GM19463 (cell line): Measurements from ENCODE around the gene SAPCD2.
"Not testable (repeated sequence)": the region's sequence is repeated elsewhere in the genome, so short reads cannot be mapped to it uniquely, and the experiment has no call there.

Experiments
- ATAC-seq: cut with Tn5 transposase; IDR thresholded peaks from one replicate; pipeline ENCODE4 v1.9.1; 2021; ENCODE audit warnings: mild to moderate bottlenecking, moderate library complexity; ENCODE audit not compliant: unreplicated experiment

Gene SAPCD2

DNA sequence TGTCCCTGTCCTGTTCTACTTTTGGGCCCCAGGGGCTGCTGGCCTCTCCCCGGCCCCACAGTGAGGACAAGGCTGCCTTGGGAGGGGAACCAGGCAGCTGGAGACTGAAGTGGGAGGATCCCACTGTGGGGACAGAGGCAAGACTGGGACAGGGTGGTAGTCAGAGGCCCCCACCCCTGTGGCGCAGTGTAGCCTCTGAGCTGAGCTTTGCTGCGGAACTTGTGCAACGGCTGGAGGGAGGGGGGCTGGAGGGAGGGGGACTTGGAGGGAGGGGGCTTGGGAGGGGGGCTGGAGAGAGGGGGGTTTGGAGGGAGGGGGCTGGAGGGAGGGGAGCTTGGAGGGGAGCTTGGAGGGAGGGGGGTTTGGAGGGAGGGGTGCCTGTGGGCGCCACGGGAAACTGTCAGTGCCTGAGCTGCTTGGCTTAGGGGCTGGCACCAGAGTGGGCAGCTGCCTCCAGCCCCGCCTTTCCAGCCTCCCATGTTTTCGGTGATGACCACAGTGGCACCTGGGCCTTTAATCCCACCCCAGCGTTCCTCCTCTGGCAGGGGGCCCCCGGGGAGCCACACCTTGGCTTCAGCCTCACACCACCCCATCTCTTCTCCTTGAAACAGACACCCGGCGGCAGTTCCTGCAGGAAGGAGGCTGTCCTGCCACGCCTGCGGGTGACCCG is 36.2 kb downstream of the SAPCD2 start:
- peak; percentile 8 for ATAC-seq

DNA sequence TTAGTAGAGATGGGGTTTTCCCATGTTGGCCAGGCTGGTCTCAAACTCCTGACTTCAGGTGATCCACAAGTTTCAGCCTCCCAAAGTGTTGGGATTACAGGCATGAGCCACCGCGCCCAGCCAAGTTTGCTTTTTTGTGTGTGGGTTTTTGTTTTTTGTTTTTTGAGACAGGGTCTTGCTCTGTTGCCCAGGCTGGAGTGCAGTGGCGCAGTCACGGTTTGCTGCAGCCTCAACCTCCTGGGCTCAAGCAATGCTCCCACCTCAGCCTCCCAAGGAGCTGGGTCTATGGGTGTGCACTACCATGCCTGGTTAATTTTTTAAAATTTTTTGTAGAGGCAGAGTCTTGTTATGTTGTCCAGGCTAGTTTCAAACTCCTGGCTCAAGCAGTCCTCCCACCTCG is 36.9 kb downstream of the SAPCD2 start:
- not testable (repeated sequence) for ATAC-seq

DNA sequence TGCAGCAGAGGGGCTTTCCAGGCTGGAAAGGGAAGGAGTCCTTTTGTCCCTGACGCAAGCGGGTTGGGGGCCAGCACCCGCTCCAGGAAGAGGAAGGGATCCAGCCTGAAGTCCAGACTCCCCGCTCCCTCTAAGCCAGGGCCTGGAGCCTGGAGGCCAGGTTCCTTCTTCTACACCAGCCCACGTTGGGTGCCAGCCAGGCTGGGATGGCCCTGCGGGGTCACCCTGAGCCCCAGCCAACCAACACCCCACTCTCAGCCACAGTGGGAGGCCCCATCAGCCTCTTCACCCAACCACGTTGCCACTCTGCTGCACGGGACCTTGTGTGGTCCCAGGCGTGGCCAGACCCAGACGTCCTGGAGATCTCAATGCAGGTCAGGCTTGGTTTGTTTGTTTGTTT is 37.5 kb downstream of the SAPCD2 start:
- no peak for ATAC-seq

DNA sequence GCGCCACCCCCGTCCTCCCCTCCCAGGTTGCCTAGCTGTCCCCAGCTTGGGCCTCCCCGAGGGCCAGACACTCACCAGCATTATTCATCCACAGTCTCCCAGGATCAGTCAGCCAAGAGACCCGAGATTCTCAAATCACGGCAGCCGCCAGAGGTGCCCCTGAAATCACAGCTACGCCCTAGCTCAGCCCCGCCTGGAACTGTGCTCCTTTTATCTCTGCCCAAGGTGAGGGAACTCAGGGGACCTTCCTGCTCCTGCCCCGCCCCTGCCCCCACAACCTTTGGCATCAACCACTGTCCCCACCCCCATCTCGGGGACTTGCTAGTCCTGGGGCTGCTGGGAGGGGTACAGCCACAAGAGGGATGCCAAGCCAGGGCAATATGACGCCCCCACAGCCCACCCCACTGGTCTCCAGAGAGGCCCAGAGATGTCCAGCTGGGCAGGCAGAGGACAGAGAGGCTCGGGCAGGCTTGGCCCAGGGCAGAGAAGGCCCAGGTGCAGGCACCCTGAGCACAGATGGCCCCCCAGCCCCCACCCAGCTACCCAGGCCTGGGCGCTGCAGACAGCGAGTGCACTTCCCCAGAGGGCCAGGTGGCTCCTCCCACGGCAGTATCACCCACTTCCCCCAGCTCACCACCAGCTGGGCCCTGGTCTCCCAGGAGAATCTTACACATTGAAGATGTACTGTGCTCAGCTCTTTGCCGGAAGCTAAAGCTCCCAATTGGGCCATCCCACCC is 38.3 kb downstream of the SAPCD2 start, which contains the start of gene FUT7:
Gene FUT7, minus strand, starts transcription at position 185 of the 737 bp plus-strand sequence. Its CDS starts 97 bp downstream, at position 88.
- no peak for ATAC-seq

DNA sequence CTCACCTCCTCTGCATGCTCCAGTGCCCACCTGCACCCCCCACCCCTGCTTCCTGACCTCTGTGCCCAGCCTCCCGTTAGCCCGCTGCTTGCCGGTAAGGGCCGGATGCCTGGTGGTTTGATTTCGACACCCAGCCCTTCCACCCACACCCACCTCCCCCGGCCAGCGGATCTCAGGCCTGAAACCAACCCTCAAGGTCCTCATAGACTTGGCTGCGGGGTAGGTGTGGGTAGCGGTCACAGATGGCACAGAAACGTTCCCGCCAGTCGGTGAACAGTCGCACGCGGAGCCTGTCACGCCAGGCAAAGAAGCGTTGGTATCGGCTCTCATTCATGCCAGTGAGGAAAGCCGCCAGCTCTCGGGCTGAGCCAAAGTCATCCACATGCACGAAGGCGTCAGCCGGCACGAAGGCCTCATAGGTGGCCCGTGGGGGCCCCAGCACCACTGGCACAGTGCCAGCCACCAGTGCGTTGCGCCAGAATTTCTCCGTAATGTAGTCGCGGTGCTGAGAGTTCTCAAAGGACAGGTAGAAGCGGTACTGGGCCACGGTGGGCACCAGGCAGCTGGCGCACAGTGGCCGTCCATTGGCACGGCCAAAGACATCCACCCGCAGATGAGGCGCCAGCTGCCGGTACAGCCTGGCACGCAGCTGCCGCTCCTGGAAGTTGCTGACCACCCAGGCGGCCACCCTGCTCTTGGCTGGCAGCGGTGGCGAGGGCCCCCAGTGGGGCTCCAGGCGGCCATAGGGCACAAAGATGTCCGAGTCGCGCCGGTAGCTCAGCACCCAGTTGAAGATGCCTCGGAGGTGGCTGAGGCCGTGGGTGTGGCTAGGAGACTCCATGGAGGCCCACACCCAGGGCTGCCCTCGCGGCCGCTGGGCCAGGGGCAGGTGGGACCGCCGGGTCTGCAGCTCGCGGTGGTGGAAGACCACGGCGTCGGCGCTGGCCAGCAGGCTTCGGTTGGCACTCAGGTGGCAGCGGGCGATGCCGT is 39.5 kb downstream of the SAPCD2 start:
- ATAC-seq = no peak

DNA sequence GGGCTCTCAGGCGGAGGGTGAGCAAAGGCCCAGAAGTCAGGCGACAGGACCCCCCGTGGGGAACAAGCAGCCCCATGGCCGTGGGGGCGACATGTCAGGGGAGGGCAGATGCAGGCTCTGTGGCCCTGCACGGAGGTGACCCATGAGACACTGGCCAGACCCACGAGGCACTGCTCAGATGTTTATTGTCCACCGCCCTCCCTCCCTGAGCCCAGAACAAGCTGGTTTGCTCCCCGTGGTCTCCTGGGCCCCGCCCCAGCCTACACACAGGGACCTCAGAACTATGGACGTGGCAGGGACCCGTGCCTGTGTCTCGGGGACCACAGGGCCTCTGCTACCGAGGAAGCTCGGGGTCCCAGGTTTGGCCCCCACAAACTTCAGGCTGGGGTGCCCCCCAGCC is 40.4 kb downstream of the SAPCD2 start:
- ATAC-seq = no peak

DNA sequence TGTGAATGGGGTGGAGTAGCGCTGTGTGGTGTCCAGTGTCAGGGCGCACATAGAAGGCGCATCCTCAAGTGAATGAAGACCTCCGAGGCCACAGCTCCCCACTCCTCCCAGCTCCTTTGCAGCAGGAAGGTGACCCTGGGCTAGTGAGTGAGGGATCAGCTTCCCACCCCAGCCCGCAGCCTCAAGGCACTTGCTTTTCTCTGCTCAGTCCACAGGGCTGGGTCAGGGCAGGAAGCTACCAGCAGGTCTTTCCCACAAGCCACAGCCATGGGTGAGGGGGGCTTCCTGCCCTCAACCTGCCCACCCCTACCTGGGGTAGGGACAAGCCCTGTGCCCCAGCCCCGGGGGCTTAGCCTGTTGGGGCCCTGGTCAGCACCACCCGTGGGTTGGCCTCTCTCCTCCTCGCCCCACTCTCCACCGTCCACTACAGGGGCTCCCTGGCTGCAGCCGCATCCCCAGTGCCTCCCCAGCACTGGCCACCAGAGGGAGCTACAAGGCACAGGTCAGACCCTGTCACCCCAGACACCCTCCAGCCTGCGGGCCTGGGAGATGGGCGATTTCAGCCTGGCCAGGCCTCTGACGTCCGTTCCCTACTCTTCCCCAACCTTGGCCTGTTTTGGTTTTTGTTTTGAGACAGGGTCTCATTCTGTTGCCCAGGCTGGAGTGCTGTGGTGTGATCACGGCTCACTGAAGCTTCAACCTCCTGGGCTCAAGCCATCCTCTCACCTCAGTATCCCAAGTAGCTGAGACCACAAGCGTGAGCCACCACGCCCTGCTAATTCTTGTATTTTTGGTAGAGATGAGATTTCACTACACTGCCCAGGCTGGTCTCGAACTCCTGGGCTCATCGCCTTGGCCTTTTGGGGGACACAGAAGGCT is 41.1 kb downstream of the SAPCD2 start:
- no peak for ATAC-seq

DNA sequence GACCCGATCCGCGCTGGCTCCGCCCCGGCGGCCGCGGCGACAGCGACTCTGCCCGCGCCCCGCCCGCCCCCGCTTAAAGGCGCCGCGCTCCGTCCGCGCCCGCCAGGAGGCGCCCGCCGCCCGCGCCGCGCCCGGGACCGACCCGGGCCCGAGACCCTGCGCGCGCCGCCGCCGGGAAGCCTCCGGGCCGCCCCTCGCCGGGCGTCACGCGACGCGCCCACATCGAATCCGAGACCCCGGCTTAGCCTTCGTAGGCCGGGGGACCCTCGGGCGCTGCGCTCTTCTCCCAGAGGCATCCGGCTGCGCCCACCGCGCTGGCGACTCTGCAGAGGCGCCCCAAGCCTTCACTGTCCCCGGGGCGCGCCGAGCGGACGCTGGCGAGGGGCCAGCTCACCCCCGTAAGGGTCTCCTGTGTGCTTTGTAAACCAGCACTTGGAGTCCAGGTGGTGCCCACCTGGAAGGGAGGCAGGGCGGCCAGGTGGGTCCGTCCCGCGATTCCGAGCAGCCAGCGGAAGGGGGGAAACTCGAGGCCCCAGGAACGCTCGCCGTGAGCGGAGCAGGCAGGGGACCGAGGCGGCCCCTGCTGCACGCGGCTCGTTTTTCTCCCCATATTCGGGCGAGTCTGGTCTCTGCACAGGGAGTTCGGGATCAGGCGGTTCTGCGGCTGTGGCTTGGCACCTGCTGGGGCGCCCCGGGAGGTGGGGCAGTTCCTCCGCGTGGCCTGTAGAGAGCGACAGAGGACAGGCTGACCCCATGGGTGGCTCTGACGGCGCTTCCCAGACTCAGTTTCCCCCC is 41.9 kb downstream of the SAPCD2 start:
- ATAC-seq = no peak

DNA sequence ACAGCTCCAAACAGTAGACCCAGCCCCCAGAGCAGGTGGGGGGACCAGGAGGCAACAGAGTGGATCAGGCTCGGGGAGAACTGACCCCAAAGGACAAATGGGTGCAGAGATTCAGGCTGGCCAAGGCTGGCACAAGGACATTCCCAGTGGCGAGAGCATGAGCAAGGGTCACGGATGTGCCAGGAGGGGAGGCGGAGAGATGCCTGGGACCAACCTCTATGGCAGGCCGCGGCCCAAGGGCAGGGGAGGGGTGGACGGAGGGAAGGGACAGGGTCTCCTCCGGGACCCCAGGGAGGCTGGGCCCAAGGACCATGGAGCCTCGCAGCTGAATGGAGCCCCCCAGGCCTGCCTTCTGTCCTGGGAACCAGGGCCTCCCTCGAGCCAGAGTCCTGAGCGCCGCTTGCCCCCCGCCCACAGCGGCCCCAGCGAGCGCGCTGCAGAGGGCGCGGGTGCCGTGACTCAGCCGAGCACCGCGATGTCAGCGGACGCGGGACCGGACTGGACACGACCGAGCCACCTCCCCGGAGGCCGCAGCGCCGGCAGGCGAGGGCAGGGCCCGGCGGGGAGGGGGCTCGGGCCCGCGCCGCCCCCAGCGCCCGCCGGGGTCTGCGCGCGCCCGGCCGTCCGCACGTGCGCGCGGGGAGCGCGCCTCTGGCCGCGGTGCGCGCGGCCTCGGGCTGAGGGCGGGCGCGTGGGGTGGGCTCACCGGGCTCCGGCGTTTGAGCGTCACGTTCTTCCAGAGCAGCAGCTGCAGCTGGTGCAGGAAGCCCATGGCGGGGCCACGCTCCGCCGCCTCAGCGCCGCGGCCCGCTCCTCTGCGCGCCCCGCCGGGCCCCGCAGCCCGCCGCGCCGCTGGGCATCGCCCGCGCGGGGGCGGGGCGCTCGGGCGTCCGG is 42.7 kb downstream of the SAPCD2 start, which contains the start of gene ABCA2:
Gene ABCA2, minus strand, starts transcription at position 869 of the 894 bp plus-strand sequence. Its CDS starts 97 bp downstream, at position 772.
- ATAC-seq = no peak

DNA sequence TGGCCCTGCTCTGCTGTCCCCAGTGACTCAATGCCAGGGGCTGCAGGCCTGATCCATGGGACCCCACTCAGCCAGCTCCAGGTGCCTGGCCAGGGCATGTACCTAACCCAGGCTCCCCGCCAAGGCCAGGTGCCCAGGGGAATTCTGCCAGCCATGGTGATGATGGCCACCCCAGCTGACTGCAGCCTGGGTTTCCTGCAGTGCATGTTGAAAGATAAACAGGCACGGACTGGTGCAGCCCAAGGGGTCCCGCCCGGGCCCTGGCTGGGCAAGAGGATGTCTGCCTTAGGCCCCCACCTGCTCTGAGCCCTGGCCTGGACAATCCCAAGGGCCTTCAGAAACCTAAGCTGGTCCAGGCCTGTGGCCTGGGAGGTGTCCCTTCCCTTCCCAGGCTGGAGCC is 43.5 kb downstream of the SAPCD2 start:
- ATAC-seq = no peak

DNA sequence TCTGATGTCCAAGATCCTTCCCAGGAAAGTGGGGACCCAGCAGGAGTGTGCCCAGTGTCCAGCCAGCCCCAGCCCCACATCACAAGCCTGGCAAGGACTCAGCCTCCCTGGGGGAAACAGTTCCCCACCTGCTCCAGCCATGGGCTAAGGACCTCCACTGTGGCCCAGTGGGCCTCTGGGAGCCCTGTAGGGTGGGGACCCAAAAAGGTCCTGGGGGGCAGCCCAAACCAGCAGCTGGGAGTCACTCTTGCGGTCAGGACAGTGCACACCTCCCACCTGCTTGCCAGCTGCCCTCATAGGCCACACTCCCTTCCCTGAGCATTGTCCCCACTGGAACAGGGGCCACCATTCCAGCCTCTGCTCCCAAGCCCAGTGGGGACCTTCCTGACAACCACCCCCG is 44.0 kb downstream of the SAPCD2 start:
- ATAC-seq = no peak

DNA sequence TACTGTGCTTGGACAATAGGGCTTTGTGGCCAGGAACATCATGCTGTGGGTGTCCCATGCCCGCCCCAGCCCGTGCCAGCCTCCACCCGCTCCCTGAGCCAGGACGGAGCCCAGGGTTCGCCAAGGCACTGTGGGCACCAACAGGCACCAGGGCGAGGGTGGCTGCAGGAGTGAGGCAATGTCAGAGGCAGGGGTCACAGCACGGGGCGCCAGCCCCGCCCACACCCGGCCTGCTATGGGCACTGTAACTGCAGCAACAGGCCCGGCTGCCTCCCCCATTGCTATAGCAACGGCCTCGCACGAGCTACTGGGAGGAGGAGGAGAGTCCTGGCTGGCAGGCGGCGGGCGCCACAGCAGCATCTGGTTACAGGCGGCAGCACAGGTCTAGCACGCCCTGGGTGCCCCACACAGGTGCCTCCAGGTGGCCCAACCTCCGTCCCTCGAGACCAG is 44.8 kb downstream of the SAPCD2 start:
- no peak for ATAC-seq

DNA sequence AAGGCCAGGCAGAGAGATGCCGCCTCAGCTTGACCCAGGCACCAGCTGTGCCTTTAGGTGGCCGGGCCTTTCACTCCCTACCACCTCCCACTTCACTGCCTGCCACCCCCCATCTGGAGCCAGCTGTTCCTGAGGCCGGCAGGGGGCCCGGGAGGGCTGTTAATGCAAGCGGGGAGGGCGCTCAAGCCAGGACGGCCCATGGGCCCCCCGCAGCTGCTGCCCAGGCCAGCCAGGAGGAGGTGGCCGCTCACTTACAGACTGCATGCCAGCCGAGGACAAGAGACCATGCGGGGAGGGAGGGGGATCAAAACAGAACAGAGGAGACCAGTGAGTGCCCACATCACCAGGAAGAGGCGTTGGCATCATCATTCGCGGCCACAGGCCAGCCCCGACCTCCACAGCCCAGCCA is 46.8 kb downstream of the SAPCD2 start:
- ATAC-seq = no peak

DNA sequence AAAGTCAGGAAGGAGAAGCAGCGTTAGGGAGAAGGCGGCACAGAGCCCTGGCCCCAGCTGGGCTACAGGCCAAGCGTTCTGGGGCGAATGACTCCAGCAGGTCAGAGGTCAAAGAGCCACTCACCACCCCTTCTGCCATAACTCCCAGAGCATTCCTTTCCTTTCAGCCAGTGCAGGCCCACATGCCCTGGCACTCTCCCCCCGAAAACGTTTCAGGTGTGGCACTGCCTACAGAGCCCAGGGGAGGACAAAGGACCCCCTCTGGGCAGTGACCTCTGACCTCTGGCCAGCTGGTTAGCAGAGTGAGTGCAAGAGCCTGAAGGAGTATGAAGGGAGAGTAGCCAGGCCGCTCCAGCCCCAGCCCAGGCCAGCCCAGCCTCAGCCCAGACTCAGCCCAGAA is 47.2 kb downstream of the SAPCD2 start:
- ATAC-seq = no peak

DNA sequence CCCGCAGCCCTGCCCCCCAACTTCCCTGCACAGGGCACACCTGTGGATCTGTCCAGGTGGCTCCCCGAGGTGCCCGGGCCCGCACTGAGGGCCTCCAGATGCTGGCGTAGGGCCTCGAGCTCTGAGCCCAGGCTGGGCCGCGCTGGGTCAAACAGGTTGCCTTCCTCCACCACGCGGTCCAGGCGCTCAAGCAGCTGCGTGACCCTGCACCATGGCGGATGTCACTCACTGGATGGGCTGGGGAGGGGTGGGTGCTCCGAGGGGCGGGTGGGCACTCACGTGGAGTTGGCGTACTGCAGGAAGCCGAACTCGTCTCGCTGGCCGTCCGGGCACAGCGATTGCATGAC is 47.7 kb downstream of the SAPCD2 start:
- no peak for ATAC-seq

DNA sequence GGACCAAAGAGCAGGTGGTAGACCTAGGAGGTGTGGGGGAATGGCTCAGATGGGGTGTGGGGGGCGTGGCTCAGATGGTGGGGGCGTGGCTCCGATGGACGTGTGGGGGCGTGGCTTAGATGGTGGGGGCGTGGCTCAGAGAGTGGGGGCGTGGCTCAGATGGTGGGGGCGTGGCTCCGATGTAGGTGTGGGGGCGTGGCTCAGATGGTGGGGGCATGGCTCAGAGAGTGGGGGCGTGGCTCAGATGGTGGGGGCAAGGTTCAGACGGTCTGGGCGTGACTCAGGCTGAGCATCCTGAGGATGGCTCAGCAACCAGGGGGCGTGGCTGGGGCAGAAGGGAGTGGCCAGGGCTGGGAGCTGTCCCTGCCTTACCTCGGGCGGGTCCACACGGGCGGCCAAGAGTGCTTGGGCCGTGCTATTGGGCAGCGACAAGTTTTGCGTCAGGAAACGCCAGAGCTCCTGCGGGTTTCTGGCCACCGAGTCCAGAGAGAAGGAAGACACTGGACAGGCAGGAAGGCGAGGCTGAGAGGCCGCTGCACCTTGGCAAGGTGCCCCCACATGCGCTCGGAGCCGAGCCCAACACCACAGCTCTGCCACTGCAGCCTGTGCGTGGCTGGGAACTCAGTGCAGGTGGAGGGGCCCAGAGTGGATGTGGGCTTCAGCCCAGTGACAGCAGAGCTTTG is 48.2 kb downstream of the SAPCD2 start:
- no peak for ATAC-seq

DNA sequence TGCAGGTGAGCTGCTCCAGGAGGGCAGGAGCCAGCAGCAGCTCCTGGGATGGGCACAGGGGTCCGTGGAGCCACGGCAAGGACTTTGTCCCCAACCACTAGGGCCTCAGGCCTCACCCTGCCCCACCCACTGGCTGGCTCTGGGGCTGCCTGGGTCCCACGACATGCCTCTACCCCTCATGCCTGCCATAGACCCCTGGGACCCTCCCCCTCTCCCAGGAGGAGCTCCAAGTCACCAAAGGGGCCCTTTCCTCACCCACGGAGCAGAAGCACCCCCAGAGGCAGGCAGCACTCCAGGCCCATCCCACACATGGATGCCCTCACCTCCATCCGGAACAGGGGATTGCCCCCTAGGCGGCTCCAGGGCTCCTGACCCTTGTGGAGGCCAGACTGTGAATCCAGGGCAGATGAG is 48.8 kb downstream of the SAPCD2 start:
- ATAC-seq = no peak
